WTC11 (cell line): ENCODE data around the gene NDUFA1.

ENCODE experiments used
- CBFB ChIP-seq: sonication (generic); formaldehyde crosslinking; IDR thresholded peaks from 2 replicates; pipeline ENCODE4 v1.8.1; 2022; ENCODE audit warnings: mild to moderate bottlenecking, low read depth, missing genetic modification reagents
- ESRRA ChIP-seq: sonication (generic); formaldehyde crosslinking; IDR thresholded peaks from 2 replicates; pipeline ENCODE4 v1.8.1; 2022; ENCODE audit warnings: mild to moderate bottlenecking, missing genetic modification reagents, borderline replicate concordance
- NFYB ChIP-seq: sonication (generic); formaldehyde crosslinking; conservative IDR thresholded peaks from 2 replicates; pipeline ENCODE4 v1.8.0; 2022; ENCODE audit warnings: low read depth, missing genetic modification reagents
- TF ChIP-seq, protein P1 (sequence below): fragments of 200-600 bp; IDR thresholded peaks from 2 replicates; pipeline ENCODE4 v1.8.0; 2022; ENCODE audit warnings: antibody characterized with exemption

DNA sequence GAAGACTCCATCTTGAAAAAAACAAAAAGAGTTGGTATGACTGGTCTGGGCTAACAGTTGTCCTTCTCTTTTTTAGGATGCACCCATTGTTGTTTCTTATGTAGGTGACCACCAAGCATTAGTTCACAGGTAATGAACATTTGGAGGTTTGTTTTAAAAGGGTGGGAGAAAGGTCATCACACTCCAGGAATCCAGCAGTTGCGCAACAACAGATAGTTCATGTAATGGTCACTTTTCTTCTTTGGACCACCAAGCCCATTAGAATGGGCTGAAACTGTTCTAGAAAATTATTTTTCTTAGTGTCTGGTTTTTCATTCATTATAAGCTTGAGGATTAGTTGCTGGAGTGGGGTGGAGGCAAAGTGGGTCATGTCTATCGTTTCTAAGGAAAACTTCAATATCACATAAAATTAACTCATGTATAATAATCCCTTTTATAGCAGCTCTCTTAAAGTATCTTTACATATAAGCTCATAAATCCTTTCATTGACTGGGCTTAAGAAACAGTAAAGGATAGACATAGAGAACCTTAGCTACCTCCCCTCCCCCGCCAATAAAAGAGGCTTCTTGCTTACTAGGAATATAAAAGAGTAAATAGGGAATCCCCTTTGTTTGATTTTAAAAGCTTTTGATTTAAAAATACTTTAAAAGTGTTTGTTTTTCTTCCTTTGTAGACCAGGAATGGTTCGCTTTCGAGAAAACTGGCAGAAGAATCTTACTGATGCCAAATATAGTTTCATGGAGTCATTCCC, 48.4 kb downstream of the NDUFA1 start:
- TF ChIP-seq, protein P1, sequence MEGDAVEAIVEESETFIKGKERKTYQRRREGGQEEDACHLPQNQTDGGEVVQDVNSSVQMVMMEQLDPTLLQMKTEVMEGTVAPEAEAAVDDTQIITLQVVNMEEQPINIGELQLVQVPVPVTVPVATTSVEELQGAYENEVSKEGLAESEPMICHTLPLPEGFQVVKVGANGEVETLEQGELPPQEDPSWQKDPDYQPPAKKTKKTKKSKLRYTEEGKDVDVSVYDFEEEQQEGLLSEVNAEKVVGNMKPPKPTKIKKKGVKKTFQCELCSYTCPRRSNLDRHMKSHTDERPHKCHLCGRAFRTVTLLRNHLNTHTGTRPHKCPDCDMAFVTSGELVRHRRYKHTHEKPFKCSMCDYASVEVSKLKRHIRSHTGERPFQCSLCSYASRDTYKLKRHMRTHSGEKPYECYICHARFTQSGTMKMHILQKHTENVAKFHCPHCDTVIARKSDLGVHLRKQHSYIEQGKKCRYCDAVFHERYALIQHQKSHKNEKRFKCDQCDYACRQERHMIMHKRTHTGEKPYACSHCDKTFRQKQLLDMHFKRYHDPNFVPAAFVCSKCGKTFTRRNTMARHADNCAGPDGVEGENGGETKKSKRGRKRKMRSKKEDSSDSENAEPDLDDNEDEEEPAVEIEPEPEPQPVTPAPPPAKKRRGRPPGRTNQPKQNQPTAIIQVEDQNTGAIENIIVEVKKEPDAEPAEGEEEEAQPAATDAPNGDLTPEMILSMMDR = no peak
- no peak for TF ChIP-seq ESRRA (CRISPR knock-in tag)
- TF ChIP-seq CBFB (CRISPR knock-in tag) = no peak
- no peak for TF ChIP-seq NFYB (CRISPR knock-in tag)
